ENCODE data around the gene CYP26B1.

Gene CYP26B1

DNA sequence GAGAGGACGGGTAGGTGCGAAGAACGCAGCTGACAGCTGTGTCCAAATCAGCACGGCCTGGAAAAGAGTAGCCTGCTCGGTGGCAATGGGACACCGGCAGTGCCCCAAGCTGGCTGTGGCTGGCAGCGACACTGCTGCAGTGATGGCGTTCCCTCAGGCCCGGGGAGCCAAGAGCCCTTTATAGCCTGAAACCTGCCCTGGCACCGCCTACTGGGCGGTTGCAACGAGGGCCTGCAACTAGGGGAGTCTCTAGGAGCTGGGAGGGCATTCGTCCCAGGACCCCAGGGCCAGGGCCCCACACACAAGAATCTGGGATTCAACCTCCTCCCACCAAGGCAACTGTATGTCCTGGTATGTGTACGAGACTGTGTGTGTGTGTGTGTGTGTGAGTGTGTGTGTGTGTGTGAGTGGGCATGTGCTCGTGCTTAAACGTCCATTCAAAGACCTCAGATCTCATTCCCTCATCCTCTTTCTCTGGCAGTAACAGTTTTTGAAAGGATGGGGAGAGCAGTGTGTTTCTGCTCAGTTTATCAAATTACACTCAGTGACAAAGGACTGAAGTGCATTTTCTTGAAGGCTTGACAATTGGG, 6.8 kb upstream of the CYP26B1 start:
- no peak for DNase-seq

DNA sequence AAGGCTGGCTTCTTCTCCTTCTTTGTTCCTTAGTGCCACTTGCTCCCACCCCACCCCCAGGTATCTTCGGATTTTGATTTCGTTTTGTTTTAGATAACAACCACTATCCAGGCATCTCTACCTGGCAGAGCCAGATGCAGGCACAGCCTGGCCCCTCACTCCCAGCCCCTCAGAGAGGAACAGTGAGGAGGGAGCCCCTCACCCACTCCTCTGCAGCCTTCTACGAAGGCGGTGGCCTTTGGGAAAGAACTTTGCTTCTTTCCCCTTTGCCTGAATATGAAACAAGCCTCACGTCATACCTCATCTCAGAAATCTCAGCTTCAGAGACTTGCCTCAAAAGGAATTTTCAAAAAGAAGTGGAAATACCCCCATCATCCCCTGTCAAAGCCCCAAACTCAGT, 6.3 kb upstream of the CYP26B1 start:
- no peak for DNase-seq

DNA sequence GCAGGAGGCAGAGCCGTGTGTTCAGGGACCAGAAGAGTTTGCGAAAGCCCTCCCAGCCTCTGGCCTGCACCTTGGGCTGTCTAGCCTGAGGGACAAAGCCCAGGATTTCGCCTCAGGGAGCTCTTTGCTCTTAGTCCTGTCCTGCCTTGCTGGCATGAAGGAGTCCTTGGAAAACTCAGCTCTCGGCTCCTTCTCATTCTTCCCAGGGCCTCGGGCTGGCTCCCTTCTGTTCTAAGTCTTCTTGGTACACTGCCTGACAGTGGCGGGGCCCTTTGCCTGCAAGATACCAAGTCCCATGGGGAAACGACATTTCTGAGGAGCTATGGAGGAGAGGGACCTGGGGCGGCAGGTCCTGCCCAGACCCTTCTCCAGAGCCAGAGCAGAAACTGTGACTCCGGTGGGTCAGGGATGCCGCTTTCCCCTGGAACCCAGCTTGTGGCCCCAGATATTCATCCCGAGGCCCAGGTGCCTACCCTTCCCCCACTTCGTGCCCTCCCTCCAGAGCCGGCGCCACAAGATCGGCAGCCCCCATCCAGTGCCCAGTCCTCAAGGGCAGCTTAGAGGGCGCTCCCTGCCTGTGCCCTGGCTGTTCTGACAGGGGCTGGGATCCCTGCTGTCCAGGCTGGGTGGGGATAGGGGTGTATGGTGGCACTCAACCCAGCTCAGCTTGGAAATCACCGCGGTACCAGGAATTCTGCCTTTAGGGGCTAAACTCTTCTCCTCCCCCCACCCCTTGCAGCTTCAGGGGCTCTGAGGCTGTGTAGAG, 5.5 kb upstream of the CYP26B1 start:
- DNase-seq: no peak

DNA sequence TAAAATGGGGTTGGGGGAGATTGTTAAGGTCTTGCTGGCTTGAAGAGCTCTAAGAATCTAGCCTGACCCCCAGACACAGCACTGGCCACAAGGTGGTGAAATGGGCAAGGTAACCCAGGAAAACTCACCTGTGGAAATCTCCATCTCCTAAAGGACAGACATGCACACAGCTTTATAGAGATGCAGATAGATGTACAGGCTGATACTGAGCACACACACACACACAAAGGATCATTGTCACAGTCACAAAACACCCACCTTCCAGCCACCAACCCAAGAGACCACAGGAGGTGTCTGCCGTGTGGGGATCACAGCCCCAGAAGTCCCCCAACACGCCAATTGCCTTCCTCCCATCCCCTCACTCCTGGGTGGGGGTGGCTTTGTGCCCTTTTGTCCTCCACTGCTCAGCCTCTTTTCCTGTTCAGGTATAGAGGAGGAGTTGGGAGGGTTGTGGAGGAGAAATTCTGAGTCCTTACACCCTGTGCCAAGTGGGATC, 3.2 kb upstream of the CYP26B1 start:
- no peak for DNase-seq

DNA sequence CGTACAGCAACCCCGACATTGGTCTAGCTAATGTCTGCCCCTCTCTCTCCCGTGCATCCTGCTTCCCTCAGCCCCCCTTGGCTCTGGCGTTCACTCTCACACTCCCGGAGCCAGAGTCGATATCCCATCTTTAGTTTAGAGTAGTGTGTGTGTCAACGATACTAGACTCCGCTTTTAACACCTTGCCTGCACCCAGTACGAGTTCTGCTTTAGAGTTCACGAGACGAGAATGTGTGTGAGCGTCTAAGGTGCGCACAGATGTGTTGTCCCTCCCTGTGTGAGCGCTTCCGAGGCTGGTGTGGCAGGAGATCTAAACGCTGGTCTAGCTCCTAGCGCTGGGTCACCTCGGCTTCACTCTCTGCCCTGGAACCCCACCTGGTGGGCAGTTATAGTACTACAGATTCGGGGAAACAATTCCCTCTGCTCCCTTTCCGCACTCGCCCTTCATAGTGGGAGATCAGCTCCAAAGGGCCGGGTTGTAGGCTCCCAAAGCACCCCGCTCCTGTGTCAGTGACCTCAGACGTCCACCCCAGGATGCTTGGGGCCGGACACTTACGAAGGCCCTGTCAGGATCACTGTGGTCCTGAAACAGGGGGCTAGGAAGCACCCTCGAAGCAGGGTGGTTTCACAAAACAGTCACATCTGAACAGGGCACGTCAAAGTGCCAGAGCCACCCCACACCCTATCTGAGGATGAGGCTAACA, 2.6 kb upstream of the CYP26B1 start:
- peak; percentile 72 for DNase-seq

DNA sequence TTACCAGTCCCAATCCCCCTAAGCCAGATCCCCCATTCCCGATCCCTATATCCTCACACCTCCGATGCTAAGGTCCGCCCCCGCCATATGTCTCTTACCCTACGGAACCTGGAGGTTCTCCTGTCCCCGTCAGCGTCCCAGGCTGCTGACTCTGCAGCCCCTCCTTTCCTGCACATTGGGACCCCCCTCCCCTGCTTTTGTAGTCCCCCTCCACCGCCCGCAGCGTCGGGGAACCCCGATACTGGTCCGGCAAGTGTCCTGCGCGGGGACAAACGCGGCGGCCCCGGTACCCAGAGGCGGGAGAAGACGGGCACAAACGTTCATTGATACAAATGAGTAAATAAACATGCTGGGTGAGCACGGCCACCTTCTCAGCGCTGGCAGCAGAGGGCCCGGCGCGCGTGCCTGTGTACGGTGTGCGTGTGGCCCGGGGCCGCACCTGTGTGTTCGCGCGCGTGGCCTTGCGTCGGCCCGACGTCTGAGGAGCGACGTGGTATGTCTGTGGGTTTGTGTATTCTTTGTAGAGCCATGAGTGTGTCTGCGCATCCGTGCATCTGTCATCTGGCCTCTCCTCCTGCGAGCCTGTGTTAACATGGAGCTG, 2.0 kb upstream of the CYP26B1 start:
- DNase-seq: no peak

DNA sequence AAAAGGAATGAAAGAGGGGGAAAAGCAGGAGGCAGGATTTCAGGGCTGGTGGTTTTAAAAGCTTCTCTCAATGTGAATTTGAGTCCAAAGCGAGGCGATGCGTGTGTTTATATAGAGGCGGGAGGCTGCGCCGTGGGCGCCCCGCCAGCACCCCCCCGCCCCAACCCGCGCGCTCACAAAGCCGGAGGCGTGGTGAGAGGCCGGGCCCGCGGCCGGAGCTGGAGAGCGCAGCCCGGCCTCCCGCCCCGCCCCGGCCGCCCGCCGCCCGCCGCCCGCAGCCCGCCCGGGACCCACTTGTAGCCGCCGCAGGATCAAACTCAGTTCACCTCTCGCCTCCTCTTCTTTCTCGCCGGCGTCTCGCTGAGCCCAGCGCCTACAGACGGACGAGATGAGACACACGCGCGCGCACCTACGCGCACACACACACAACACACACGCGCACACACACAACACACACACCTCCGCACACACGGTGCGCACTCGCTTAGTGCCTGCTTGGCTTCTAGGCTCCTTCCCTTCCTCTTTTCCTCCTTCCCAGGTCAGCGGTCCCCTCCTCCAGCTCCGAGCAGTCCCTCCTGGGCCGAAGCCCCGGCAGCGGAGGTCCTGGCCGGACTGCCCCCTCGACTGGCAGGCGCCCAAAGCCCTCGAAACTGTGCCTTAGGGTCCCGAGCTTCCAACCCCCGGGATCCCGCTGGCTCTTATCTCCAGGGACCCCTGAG, 1.3 kb upstream of the CYP26B1 start:
- DNase-seq: peak; percentile 24

DNA sequence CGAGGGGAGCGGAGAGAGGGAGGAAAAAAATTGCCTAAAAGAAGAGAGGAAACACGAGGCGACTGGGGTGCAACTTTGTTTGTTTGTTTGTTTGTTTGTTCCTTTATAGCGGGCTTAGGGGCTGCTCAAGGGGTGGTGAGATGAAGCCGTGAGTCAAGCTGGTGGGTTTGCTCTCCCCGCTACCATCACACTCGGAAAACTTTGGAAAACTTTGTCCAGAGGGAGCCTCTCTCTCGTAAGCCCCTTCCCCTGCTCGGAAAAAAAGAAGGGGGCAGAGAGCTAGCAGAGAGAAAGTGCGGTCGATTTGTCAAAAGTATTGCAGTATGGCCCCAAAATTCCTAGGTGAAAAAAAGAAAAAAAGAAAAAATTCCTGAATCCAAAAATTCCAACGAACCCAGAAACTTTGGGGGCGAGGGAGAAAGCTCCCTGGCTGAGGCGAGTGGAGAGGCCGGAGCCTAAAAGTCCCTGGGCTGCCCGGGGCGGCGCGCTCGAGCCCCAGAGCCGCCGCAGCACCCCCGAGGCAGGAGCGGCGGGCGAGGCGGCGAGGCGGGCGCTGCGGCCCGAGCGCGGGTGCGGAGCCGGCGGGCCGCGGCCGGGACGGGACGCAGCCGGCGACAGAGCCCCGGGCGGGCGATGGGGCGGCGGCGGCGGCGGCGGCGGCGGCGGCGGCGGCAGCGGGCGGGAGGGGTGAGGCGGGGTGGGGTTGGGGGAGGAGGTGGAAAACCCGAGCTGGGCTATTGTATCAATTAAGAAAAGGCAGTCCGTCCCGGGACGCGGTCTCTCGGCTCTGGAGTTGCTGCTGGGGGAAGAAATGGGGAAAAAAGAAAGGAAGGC, 558 bp upstream of the CYP26B1 start:
- no peak for DNase-seq

DNA sequence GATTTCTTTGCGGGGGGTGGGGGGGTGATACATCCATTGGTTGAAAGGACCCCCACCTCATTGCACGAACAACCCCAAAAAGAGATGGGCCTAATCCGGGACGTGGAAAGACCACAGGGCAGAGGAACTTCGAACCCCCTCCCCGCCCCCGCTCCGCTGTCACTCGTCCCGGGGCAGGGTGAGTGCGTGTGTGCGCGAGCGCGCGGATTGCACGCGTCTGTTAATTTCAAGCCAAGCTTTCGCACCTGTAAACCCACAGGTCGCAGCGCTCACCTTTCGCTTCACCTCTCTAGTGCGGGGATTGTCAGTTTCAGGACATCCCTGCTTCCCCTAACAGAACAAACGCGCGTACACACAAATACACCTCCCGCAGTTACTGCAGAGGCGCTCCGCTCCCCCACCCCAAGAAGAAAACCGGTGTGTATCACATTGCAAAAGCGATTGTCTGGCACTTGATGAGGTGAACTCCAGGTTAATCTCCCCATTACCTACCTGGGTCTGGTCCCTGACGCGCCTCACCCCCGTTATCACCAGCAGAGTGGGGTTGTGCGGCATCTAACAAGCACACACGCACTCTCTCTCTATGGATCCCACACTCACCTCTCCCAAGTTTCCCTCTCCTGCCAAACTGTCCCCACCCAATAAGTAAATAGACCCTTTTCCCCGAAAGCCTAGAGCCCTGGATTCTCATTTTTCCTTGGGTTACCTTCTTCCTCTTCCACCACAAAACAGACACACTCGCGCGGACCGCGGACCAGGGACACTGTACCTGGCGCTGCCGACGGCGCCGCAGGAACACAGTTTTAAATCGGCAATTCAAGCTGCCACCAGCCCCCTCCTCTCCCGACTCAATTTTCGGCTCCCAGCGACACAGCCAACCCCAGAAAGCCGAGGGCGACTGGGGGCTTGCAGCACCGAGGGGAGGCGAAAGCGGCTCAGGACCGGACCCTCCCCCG, 1.0 kb downstream of the CYP26B1 start:
- DNase-seq: no peak

DNA sequence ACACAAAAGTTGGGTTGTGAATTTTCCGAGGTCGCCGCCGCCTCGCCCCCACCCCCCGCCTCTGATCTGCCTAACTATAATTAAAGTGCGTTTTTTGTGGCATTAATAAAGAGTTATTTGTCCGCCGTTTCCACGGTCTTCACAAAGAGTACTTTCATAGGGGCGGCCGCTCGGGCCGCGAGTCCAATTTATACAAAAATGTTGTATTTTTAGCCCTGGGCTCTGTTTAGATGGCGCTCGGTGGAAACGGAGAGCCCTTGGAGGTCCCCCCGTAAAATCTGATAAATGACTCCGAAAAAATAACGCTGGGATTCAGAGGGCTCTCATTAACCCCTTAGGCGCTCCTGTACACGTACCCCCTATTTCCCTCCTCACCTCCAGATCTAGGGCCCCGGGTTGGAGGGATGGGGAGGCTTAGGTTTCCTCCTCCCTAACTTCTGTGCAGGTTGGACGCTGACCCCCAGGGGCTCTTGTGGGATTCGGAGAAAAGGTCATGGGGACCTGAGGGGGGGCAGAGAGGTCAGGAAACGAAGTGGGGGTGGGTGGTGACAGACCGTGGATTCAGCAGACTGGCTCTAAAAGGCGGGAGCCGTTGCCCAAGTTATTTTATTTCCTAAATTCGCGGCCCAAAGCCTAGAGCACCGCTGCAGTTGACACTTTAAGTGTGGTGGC, 1.9 kb downstream of the CYP26B1 start:
- DNase-seq: no peak

DNA sequence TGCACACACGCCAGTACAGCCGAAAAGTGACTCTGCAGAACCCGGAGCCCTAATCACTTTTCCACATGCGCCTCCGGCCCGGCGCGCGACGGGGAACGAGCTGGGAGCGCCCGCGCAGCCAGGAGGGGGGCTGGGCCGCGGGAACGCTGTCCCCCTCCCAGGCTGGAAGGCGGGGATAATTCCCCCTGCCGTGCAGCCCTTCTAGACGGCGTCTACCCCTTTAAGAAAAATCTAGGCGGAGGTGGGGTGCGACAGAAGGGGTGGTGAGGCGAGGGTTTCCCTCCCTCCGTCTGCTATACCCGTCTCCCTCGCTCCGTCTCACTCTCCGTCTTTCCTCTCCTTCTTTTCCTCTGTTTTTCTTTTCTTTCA, 2.4 kb downstream of the CYP26B1 start:
- DNase-seq: no peak

DNA sequence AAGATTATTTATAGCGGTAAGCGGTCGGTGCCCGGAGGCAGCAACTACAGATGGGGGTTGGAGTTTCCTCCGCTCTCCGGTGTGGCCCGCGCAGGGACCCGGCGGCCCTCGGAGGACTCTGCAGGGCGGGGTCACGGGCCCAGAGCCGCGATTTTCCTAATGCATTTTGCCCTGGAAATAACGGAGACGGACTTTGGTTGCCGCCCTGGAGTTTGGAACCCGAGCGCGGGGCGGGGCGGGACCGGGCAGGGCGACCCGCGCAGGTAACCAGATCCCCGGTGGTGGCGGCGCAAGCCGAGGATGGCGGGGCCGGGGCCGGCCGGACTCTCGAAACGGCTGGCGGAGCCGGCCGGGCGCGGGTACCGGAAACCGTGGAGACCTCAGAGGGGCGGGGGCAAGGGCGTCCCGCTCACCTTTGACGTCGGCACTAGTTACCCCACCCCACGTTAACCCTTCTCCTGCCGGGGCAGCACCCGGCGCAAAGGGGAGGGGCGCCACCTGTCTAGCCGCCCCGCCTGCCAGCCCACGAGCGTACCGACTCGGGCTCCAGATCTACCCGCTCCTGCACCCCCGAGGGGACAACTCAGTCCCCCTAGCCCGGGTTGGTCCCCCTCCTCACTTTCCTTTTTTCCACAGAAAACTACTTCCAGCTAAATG, 2.9 kb downstream of the CYP26B1 start:
- no peak for DNase-seq

DNA sequence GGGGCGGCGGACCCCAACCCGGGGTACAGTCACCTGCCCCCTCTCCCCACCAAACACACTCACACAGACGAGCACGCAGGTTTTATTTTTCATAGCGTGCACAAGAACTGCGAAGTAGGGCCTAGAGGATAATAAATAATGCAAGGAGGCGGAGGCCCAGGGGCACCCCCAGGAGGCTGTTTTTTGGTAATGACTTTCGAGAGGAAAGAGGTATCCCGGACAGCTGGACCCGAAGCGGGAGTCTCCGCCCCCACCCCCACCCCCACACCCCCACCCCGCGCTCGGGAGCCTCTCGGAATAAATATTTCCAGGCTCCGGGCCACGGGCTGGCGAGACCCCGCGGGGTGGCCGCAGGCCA, 3.4 kb downstream of the CYP26B1 start:
- no peak for DNase-seq

DNA sequence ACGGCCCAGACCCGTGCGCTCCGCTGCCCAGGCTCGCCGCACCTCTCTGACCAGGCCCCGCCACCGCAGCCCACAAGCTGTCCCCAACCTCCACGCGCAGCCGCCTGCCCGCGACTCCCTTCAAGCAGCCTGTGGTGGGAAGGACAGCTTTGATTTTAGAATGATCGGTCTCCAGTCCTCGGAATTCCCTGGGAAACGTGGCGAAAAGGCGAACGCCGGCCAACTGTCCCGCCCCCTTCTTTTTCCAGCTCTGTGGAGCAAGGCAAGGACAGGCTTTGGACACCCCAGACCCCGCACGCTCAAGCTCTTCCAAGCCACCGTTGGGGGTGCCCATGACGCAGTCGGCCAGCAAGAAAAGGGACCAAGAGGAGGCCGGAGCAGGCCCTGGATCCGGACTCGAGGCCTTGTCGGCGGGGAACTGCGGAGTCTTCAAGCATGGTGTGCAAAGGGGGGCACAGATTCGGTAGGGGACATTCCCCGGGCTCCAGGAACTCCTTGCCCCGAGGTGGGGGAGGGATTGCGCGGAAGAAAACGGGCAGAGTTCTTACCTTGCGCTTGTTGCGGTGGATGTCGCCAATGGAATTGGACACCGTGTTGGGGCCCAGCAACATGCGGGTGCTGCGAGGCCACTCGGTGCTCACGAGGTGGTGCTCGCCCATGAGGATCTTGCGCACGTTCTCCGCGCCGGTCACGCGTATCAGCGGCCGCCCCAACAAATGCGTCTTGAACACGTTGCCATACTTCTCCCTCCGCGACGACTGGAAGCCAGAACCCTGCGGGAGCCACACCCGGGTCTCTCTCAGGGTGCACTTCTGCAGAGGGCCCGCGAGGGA, 4.0 kb downstream of the CYP26B1 start:
- DNase-seq: no peak

DNA sequence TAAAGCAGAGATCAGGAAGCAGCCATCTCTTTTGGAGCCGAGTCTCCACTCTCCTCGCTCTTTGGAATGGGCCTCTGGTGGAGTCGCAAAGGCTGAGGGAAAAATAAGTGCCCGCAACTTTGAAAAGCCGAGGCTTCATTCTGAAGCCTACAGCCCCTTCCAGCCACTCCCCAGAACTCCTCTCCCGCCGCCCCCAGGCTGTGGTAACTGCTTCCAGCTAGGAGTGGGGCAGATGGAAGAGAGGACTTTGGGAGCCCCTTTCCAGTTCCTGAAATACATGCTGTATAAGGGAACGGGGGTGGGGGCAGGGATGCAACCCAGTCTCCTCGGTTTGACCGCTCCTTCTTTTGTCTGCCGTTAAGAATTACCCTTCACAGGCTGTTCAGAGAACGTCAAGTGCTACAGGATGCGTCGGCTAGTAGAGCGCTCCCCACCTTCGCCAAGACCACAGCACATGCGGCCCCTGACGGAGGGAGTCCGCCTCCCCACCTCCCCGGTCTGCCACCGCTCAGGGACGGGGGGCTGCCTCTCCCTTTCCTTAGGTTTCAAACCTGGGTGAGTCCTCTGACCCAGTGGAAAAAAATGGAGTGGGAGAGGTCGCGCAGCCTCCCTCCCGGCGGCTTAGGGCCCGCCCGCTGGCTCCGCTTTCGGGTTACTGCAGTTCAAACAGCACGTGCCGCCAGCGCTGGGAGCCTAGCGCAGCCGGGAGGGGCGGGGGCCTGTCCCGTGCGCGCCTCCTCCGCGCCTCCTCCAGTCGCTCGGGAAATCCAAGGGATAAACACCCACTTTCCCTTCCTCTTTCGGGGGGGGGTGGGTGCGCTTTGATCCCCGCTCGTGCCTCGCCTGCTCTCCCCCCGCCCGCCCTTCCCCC, 4.9 kb downstream of the CYP26B1 start:
- no peak for DNase-seq

DNA sequence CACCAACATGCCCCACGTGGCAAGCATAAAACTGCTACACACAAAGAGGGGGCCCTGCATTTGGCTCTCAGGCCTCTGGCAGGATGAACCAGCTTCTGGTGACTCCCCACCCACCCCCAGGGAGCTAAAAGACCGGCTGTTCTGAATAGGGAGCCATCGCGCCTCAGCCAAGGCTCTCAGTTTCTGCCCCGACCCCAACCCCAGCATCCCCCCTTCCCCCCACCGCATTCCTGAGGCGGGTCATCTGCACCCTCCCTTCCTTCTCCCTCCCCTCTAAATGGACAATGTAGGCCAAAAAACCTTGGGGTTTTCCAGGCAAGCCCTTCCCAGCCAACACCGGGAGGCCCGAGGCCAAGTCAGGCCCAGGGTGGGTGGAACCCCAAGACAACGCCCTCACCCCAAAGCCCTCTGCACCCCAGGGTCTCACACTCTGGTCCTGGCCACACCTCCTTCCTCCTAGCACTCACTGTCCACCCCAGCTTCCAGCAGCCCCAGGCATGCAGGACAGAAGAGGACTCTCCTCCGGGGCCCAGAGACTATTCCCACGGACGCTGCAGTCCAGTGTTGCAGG, 5.7 kb downstream of the CYP26B1 start:
- no peak for DNase-seq

DNA sequence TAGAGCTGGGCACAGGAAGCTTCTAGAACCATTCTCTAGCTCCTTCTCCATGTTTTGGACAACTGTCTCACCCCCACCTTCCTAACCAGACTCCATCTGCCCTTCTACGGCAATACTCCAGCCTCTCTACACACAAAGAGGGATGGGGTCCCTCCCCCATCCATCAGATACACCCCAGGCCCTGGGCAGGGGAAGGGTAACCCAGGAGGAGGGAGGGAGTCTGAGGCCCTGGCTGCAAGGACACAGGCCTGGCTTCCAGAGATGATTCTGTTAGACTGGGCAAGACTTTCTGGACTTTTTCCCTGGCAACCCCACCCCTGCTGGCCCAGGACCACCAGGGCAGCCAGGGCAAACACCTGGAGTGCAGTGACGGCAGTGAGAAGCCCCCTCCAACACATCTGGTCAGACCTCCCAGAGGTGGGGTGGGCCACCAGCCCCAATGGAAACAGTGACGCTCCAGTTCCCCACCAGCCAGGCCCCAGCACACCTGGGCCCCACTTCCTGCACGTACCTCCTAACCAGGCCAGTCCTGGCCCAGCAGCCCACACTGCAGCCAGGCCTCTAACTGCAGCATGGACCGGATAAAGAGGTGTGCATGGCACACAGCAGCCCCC, 6.5 kb downstream of the CYP26B1 start:
- no peak for DNase-seq

Measured in NCI-H1436 (cell line).